GM23338 (cell line): ENCODE data around the gene TTC33.

ENCODE experiments used
- CREB1 ChIP-seq: fragments of 250-450 bp; sonication (Bioruptor Pico); IDR thresholded peaks from 2 replicates; pipeline ENCODE4 v1.5.0; 2020; ENCODE audit warnings: low read depth, mild to moderate bottlenecking, moderate library complexity
- CTCF ChIP-seq, 2 experiments: fragments of 200-600 bp in 1 of 2; sonication (generic) in 1 of 2; conservative IDR thresholded peaks; 2 replicates each; pipeline versions ENCODE4 v1.5.1 to v1.6.1; 2016 to 2017; ENCODE audit warnings: antibody characterized with exemption in 2 of 2, low read depth in 2 of 2, mild to moderate bottlenecking in 2 of 2, moderate library complexity in 1 of 2
- EZH2 ChIP-seq: fragments of 200-600 bp; sonication (generic); IDR thresholded peaks from one replicate; pipeline ENCODE4 v1.8.0; 2017; ENCODE audit warnings: antibody characterized with exemption, mild to moderate bottlenecking, low read depth; ENCODE audit not compliant: unreplicated experiment
- JUNB ChIP-seq: IDR thresholded peaks from one replicate; pipeline ENCODE4 v1.6.1; 2016; ENCODE audit warnings: antibody characterized with exemption; ENCODE audit not compliant: unreplicated experiment
- POLR2AphosphoS5 ChIP-seq: IDR thresholded peaks from 2 replicates; pipeline ENCODE4 v1.6.1; 2016; ENCODE audit warnings: antibody characterized with exemption, low read depth
- REST ChIP-seq: IDR thresholded peaks from one replicate; pipeline ENCODE4 v1.6.1; 2018; ENCODE audit warnings: antibody characterized with exemption; ENCODE audit not compliant: unreplicated experiment
- STAT1 ChIP-seq: IDR thresholded peaks from one replicate; pipeline ENCODE4 v1.6.1; 2016; ENCODE audit warnings: antibody characterized with exemption; ENCODE audit not compliant: unreplicated experiment
- ZNF114 ChIP-seq: fragments of 250-450 bp; sonication (Bioruptor Pico); IDR thresholded peaks from 2 replicates; pipeline ENCODE4 v1.5.0; 2020; ENCODE audit warnings: mild to moderate bottlenecking, moderate library complexity

DNA sequence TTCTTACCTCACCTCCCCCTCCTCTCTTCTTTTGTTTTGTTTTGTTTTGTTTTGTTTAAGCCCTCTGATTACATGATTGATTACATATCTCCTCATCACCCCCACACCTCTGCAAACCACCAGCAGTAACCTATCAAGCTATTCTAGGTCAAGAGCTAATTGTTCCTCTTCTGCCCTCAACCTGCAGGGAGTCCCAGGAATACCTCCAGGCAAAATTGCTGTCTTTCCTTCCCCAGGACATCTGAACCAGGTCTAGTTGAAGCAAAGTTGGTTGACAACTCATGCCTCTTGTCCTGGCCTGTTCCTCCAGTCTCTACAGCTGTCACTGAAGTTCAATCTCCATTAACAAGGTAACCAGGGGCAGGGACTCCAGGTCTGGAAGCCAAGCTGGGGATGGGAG lies 156.1 kb downstream of the TTC33 start:
- TF ChIP-seq CTCF (conservative IDR thresholded peaks at IDR 0.05; ENCODE audit: low read depth in 2 of 2) (no peak), POLR2AphosphoS5 (no peak), CREB1 (CRISPR knock-in tag) (no peak), STAT1 (no peak), EZH2 (no peak), REST (no peak), ZNF114 (CRISPR knock-in tag) (no peak), JUNB (no peak)
